GM23338 (cell line): ENCODE measurements around the gene SYT11. TPM values are rescaled to one million over a fixed set of nuclear protein-coding genes. Genes with fewer than 3 reads are reported as not detected.

ENCODE experiments used
- ATAC-seq: fragments of 200-7000 bp; cut with Tn5 transposase; 3 replicates; pipeline ENCODE4 v1.9.1; 2020
- DNase-seq: peaks from one replicate; pipeline ENCODE4 v3.0.0-alpha.2; 2015; ENCODE audit warnings: low spot score
- H2AFZ ChIP-seq: fragments of 200-600 bp; sonication (generic); 2 replicates; pipeline ENCODE4 v1.8.0; 2016; ENCODE audit warnings: antibody characterized with exemption, mild to moderate bottlenecking, moderate library complexity
- H3F3A ChIP-seq: fragments of 200-600 bp; sonication (generic); replicated peaks from 2 replicates; pipeline ENCODE4 v1.8.0; 2017; ENCODE audit warnings: antibody characterized with exemption, mixed run types, low read depth
- H3K27ac ChIP-seq: fragments of 200-600 bp; sonication (generic); 2 replicates; pipeline ENCODE4 v1.6.1; 2016; ENCODE audit warnings: low read depth
- H3K27me3 ChIP-seq: fragments of 200-600 bp; sonication (generic); 2 replicates; pipeline ENCODE4 v1.8.0; 2016; ENCODE audit warnings: mild to moderate bottlenecking, mixed run types, moderate library complexity; ENCODE audit not compliant: insufficient read depth
- H3K36me3 ChIP-seq: fragments of 200-600 bp; sonication (generic); 2 replicates; pipeline ENCODE4 v1.8.0; 2016; ENCODE audit warnings: mild to moderate bottlenecking; ENCODE audit not compliant: insufficient read depth
- H3K4me1 ChIP-seq: fragments of 200-600 bp; sonication (generic); 2 replicates; pipeline ENCODE4 v1.8.0; 2016; ENCODE audit warnings: mild to moderate bottlenecking, moderate library complexity; ENCODE audit not compliant: insufficient read depth
- H3K4me2 ChIP-seq: fragments of 200-600 bp; sonication (generic); 2 replicates; pipeline ENCODE4 v1.7.1; 2017; ENCODE audit warnings: mixed run types
- H3K4me3 ChIP-seq: fragments of 200-600 bp; sonication (generic); 2 replicates; pipeline ENCODE4 v1.6.1; 2016; ENCODE audit warnings: mixed run types
- H3K79me2 ChIP-seq: fragments of 200-600 bp; sonication (generic); replicated peaks from 2 replicates; pipeline ENCODE4 v1.8.0; 2017; ENCODE audit warnings: mild to moderate bottlenecking; ENCODE audit not compliant: insufficient read depth
- H3K9me2 ChIP-seq: fragments of 200-600 bp; sonication (generic); 2 replicates; pipeline ENCODE4 v1.8.0; 2017; ENCODE audit not compliant: insufficient read depth
- H4K20me1 ChIP-seq: fragments of 200-600 bp; sonication (generic); replicated peaks from 2 replicates; pipeline ENCODE4 v1.8.0; 2017; ENCODE audit warnings: mild to moderate bottlenecking; ENCODE audit not compliant: insufficient read depth
- H3K27ac Mint-ChIP-seq: 2 replicates; pipeline ENCODE4 v1.8.0; 2020; ENCODE audit warnings: inconsistent platforms, mild to moderate bottlenecking, moderate library complexity, mixed read lengths
- H3K27me3 Mint-ChIP-seq: 3 replicates; pipeline ENCODE4 v1.8.0; 2022; ENCODE audit warnings: low read depth, mild to moderate bottlenecking, moderate library complexity, mixed read lengths, inconsistent platforms; ENCODE audit not compliant: insufficient read depth, poor library complexity
- H3K36me3 Mint-ChIP-seq: 3 replicates; pipeline ENCODE4 v1.8.0; 2021; ENCODE audit warnings: low read depth, mild to moderate bottlenecking, inconsistent platforms, moderate library complexity, mixed read lengths
- H3K4me1 Mint-ChIP-seq: 3 replicates; pipeline ENCODE4 v1.8.0; 2020; ENCODE audit warnings: mild to moderate bottlenecking, inconsistent platforms, mixed read lengths
- H3K4me3 Mint-ChIP-seq: 3 replicates; pipeline ENCODE4 v1.8.0; 2021; ENCODE audit warnings: moderate library complexity, mild to moderate bottlenecking, inconsistent platforms, mixed read lengths
- H3K9me3 Mint-ChIP-seq: 3 replicates; pipeline ENCODE4 v1.8.0; 2020; ENCODE audit warnings: moderate library complexity, mild to moderate bottlenecking, inconsistent platforms, mixed read lengths
- CREB1 ChIP-seq: fragments of 250-450 bp; sonication (Bioruptor Pico); IDR thresholded peaks from 2 replicates; pipeline ENCODE4 v1.5.0; 2020; ENCODE audit warnings: low read depth, mild to moderate bottlenecking, moderate library complexity
- CTCF ChIP-seq, 2 experiments: fragments of 200-600 bp in 1 of 2; sonication (generic) in 1 of 2; conservative IDR thresholded peaks; 2 replicates each; pipeline versions ENCODE4 v1.5.1 to v1.6.1; 2016 to 2017; ENCODE audit warnings: antibody characterized with exemption in 2 of 2, low read depth in 2 of 2, mild to moderate bottlenecking in 2 of 2, moderate library complexity in 1 of 2
- ETS1 ChIP-seq: IDR thresholded peaks from 2 replicates; pipeline ENCODE4 v1.6.1; 2016; ENCODE audit warnings: antibody characterized with exemption
- EZH2 ChIP-seq: fragments of 200-600 bp; sonication (generic); IDR thresholded peaks from one replicate; pipeline ENCODE4 v1.8.0; 2017; ENCODE audit warnings: antibody characterized with exemption, mild to moderate bottlenecking, low read depth; ENCODE audit not compliant: unreplicated experiment
- JUNB ChIP-seq: IDR thresholded peaks from one replicate; pipeline ENCODE4 v1.6.1; 2016; ENCODE audit warnings: antibody characterized with exemption; ENCODE audit not compliant: unreplicated experiment
- POLR2AphosphoS5 ChIP-seq: IDR thresholded peaks from 2 replicates; pipeline ENCODE4 v1.6.1; 2016; ENCODE audit warnings: antibody characterized with exemption, low read depth
- REST ChIP-seq: IDR thresholded peaks from one replicate; pipeline ENCODE4 v1.6.1; 2018; ENCODE audit warnings: antibody characterized with exemption; ENCODE audit not compliant: unreplicated experiment
- ZNF114 ChIP-seq: fragments of 250-450 bp; sonication (Bioruptor Pico); IDR thresholded peaks from 2 replicates; pipeline ENCODE4 v1.5.0; 2020; ENCODE audit warnings: mild to moderate bottlenecking, moderate library complexity
- ZNF462 ChIP-seq: fragments of 250-450 bp; sonication (Bioruptor Pico); IDR thresholded peaks from 2 replicates; pipeline ENCODE4 v1.5.0; 2020; ENCODE audit warnings: mild to moderate bottlenecking, moderate library complexity
- polyA plus RNA-seq: library from polyadenylated mRNA; unstranded; fragments of >200 nt; fragmentation: Nextera tagmentation; extraction: Ambion mirVana; gene quantifications from 2 replicates; pipeline ENCODE4 v1.2.1, GENCODE V29; 2016
- total RNA-seq: library from RNA; depleted of rRNA; stranded (reverse); fragments of >200 nt; shearing (Covaris generic); gene quantifications from 2 replicates; pipeline ENCODE4 v1.2.3, GENCODE V29; 2014

The SYT11 gene
- total and polyA plus RNA-seq, 2 experiments from 2014 or later = 3.9 to 15.9 TPM

GRCh38 chr1:155884982-155885381, 25.6 kb downstream of the SYT11 start:
- ATAC-seq = no peak

More at GRCh38 chr1:155884982-155885381, 25.6 kb downstream of the SYT11 start:
- peaks cover 2% of the 10 kb centered on the region for H3K27me3 Mint-ChIP-seq
- no peak overlapping the region for H3K4me3 Mint-ChIP-seq
- H3K79me2 ChIP-seq = no peaks in the 10 kb centered on the region
- H3K27ac ChIP-seq = no peak overlapping the region
- TF ChIP-seq ZNF114 (CRISPR knock-in tag) (no peak), POLR2AphosphoS5 (no peak), CTCF (conservative IDR thresholded peaks at IDR 0.05; ENCODE audit: low read depth in 2 of 2) (no peak), ETS1 (no peak), ZNF462 (no peak), JUNB (no peak), REST (no peak), EZH2 (no peak), CREB1 (CRISPR knock-in tag) (no peak)
- no peaks in the 10 kb centered on the region; the same call in 1 of the 2 replicates for H3K36me3 ChIP-seq
- H3K4me2 ChIP-seq = no peak overlapping the region
- H3K36me3 Mint-ChIP-seq = no peaks in the 10 kb centered on the region
- 0 out of 2 replicates have a peak, but pooled peaks cover 3% of the 10 kb centered on the region for H3K4me1 ChIP-seq
- H2AFZ ChIP-seq = no peak overlapping the region
- no peak overlapping the region for H3K4me3 ChIP-seq
- H4K20me1 ChIP-seq = no peaks in the 10 kb centered on the region; the same call in 1 of the 2 replicates
- no peaks in the 10 kb centered on the region for H3F3A ChIP-seq
- H3K27ac Mint-ChIP-seq = no peak overlapping the region
- H3K27me3 ChIP-seq = no peaks in the 10 kb centered on the region
- no peak for DNase-seq
- H3K9me3 Mint-ChIP-seq = no peaks in the 10 kb centered on the region
- peaks cover 8% of the 10 kb centered on the region for H3K4me1 Mint-ChIP-seq
- H3K9me2 ChIP-seq = no peaks in the 10 kb centered on the region
